Measurements from ENCODE around the gene HERPUD1.

HERPUD1 gene

GRCh38 chr16:56895813-56896212, 36.1 kb upstream of the HERPUD1 start:
- Histone ChIP-seq H3K4me3 (ENCODE audit: low read length) (no peak overlapping the region), H3K27ac (ENCODE audit: low read depth, low read length) (no peak overlapping the region), H3K27me3 (ENCODE audit: control insufficient read depth, insufficient read depth, low read length) (no peaks in the 10 kb centered on the region), H3K4me1 (ENCODE audit: control insufficient read depth, insufficient read depth, low read length) (no peaks in the 10 kb centered on the region), H3K36me3 (ENCODE audit: control insufficient read depth, insufficient read depth, low read length) (no peaks in the 10 kb centered on the region), H3K9ac (ENCODE audit: low read length) (no peak overlapping the region)

DNA sequence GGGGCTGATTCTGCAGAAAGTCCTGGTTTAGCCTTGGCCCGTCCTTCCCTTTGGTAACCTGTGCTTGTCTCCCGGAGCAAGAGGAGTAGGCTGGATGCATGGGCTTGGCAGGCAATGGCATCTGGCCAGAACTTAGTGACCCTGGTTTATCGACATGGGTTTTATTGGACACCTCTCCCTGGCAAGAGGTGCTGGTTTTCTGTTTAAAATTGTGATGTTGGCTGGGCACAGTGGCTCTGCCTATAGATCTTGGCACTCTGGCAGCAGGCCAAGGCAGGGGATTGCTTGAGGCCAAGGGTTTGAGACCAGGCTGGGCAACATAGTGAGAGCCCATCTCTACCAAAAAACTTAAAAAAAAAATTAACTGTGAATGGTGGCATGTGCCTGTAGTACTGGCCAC, 35.7 kb upstream of the HERPUD1 start:
- Histone ChIP-seq H3K36me3 (ENCODE audit: control insufficient read depth, insufficient read depth, low read length) (no peaks in the 10 kb centered on the region), H3K27ac (ENCODE audit: low read depth, low read length) (no peak overlapping the region), H3K9ac (ENCODE audit: low read length) (no peak overlapping the region), H3K4me3 (ENCODE audit: low read length) (no peak overlapping the region), H3K27me3 (ENCODE audit: control insufficient read depth, insufficient read depth, low read length) (no peaks in the 10 kb centered on the region), H3K4me1 (ENCODE audit: control insufficient read depth, insufficient read depth, low read length) (no peaks in the 10 kb centered on the region)

GRCh38 chr16:56897026-56897799, 34.7 kb upstream of the HERPUD1 start:
- Histone ChIP-seq H3K27ac (ENCODE audit: low read depth, low read length) (no peak overlapping the region), H3K27me3 (ENCODE audit: control insufficient read depth, insufficient read depth, low read length) (no peaks in the 10 kb centered on the region), H3K9ac (ENCODE audit: low read length) (no peak overlapping the region), H3K4me1 (ENCODE audit: control insufficient read depth, insufficient read depth, low read length) (no peaks in the 10 kb centered on the region), H3K4me3 (ENCODE audit: low read length) (no peak overlapping the region), H3K36me3 (ENCODE audit: control insufficient read depth, insufficient read depth, low read length) (no peaks in the 10 kb centered on the region)

- no peak overlapping the region for H3K4me3 ChIP-seq (ENCODE audit: low read length)
- no peaks in the 10 kb centered on the region for H3K4me1 ChIP-seq (ENCODE audit: control insufficient read depth, insufficient read depth, low read length)
- no peak overlapping the region for H3K27ac ChIP-seq (ENCODE audit: low read depth, low read length)
- H3K36me3 ChIP-seq (ENCODE audit: control insufficient read depth, insufficient read depth, low read length): no peaks in the 10 kb centered on the region
- H3K27me3 ChIP-seq (ENCODE audit: control insufficient read depth, insufficient read depth, low read length): no peaks in the 10 kb centered on the region
- no peak overlapping the region for H3K9ac ChIP-seq (ENCODE audit: low read length)
Measured at GRCh38 chr16:56898847-56899246, 33.1 kb upstream of the HERPUD1 start.

DNA sequence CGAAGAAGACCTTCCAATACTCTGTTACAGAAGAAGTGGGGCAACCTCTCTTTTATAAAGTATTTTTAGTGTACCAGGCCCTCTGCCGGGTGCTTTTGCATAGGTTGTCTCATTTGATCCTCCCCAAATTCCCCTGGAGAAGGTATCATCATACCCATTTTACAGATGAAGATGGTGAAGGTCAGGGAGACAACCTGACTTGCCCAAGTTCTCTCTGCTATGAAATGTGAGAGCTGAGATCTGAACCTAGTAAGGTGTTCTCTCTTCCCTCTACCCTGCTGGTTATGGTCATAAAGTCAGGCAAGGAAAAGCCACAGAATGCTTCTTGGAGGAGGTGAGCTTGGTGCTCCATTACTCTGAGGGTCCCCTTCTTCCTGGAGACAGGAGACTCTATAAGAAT, 28.1 kb upstream of the HERPUD1 start:
- Histone ChIP-seq H3K27ac (ENCODE audit: low read depth, low read length) (no peak overlapping the region), H3K4me1 (ENCODE audit: control insufficient read depth, insufficient read depth, low read length) (no peaks in the 10 kb centered on the region), H3K9ac (ENCODE audit: low read length) (no peak overlapping the region), H3K36me3 (ENCODE audit: control insufficient read depth, insufficient read depth, low read length) (no peaks in the 10 kb centered on the region), H3K4me3 (ENCODE audit: low read length) (no peak overlapping the region), H3K27me3 (ENCODE audit: control insufficient read depth, insufficient read depth, low read length) (no peaks in the 10 kb centered on the region)

GRCh38 chr16:56907401-56907800, 24.5 kb upstream of the HERPUD1 start:
- no peaks in the 10 kb centered on the region for H3K27me3 ChIP-seq (ENCODE audit: control insufficient read depth, insufficient read depth, low read length)
- no peak overlapping the region for H3K4me3 ChIP-seq (ENCODE audit: low read length)
- H3K36me3 ChIP-seq (ENCODE audit: control insufficient read depth, insufficient read depth, low read length): no peaks in the 10 kb centered on the region
- no peaks in the 10 kb centered on the region for H3K4me1 ChIP-seq (ENCODE audit: control insufficient read depth, insufficient read depth, low read length)
- H3K9ac ChIP-seq (ENCODE audit: low read length): no peak overlapping the region
- H3K27ac ChIP-seq (ENCODE audit: low read depth, low read length): no peak overlapping the region

DNA sequence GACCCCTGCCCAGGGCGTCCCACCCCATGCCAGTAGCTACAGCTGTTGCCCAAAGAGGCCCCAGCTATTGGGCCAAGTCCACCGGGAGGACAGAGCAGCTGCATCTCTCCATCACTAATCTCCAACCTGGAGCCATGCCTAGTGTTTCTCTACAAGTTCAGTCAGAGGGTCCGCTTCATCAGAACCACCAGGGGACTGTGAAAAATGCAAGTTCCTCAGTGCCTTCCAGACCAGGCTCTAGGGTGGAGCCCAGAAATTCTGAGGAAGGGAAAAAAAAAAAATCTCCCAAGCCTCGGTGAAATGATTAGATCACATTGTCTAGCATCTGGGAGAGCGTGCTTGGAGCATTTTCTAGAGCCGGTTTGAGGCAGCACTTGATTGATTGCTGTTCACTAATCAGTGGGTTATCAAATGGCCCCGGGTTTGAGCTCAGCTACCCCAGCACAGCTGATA, 22.4 kb upstream of the HERPUD1 start:
- no peaks in the 10 kb centered on the region for H3K27me3 ChIP-seq (ENCODE audit: control insufficient read depth, insufficient read depth, low read length)
- H3K9ac ChIP-seq (ENCODE audit: low read length): no peak overlapping the region
- H3K4me3 ChIP-seq (ENCODE audit: low read length): no peak overlapping the region
- H3K27ac ChIP-seq (ENCODE audit: low read depth, low read length): no peak overlapping the region
- H3K4me1 ChIP-seq (ENCODE audit: control insufficient read depth, insufficient read depth, low read length): no peaks in the 10 kb centered on the region
- H3K36me3 ChIP-seq (ENCODE audit: control insufficient read depth, insufficient read depth, low read length): no peaks in the 10 kb centered on the region

DNA sequence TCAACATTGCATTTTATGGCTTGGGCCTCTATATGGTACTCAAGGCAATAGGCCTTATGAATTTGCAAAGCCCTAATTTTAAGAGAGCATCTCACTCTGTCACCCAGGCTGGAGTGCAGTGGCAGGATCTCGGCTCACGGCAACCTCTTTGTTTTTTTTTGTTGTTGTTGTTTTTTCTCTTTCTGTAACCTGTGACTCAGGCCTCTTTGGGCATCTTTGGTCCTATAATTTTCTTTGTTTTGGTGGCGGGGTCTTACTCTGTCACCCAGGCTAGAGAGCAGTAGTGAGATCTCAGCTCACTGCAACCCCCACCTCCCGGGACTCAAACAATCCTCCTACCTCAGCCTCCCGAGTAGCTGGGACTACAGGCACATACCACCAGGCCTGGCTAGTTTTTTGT, 21.8 kb upstream of the HERPUD1 start:
- H3K4me3 ChIP-seq (ENCODE audit: low read length): no peak overlapping the region
- no peak overlapping the region for H3K9ac ChIP-seq (ENCODE audit: low read length)
- H3K27ac ChIP-seq (ENCODE audit: low read depth, low read length): no peak overlapping the region
- no peaks in the 10 kb centered on the region for H3K36me3 ChIP-seq (ENCODE audit: control insufficient read depth, insufficient read depth, low read length)
- no peaks in the 10 kb centered on the region for H3K4me1 ChIP-seq (ENCODE audit: control insufficient read depth, insufficient read depth, low read length)
- no peaks in the 10 kb centered on the region for H3K27me3 ChIP-seq (ENCODE audit: control insufficient read depth, insufficient read depth, low read length)

DNA sequence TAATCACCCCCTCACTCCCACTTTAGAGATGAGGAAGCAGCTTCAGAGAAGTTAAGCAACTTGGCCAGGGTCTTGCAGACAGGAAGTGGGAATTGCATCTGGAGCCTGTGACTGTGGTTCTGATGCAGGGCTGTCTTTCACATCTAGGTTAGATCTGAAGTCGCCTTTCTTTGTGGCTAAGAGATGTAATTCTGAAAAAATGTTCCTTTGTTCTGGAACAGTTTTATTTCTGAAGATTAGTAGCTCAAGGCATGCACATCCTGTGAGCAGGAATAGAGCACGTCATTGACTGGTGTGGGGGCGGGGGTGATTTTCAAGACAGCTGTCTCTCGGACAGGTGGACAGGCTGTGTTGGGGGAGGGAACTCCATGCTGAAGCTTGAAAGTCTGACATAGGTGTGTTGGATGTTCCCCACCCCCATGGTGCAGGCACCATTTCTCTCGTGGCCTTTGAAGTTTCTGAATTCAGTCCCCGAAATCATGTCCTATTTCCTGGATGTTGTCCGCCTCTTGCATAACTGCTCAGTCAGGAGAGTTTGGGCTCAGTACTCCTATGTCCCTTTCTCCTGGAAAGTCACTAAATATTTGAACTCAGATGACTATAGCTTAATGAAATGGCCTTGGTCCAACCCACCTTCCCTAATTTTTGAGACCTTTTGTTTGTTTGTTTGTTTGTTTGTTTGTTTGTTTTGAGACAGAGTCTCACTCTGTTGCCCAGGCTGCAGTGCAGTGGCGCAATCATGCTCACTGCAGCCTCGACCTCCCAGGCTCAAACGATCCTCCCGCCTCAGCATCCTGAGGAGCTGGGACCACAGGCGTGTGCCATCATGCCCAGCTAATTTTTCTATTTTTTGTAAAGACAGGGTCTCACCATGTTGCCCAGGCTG, 21.0 kb upstream of the HERPUD1 start:
- Histone ChIP-seq H3K4me3 (ENCODE audit: low read length) (no peak overlapping the region), H3K27me3 (ENCODE audit: control insufficient read depth, insufficient read depth, low read length) (no peaks in the 10 kb centered on the region), H3K27ac (ENCODE audit: low read depth, low read length) (no peak overlapping the region), H3K4me1 (ENCODE audit: control insufficient read depth, insufficient read depth, low read length) (no peaks in the 10 kb centered on the region), H3K36me3 (ENCODE audit: control insufficient read depth, insufficient read depth, low read length) (no peaks in the 10 kb centered on the region), H3K9ac (ENCODE audit: low read length) (no peak overlapping the region)

GRCh38 chr16:56911771-56912571, 20.0 kb upstream of the HERPUD1 start:
- H3K27ac ChIP-seq (ENCODE audit: low read depth, low read length): no peak overlapping the region
- no peaks in the 10 kb centered on the region for H3K36me3 ChIP-seq (ENCODE audit: control insufficient read depth, insufficient read depth, low read length)
- H3K4me3 ChIP-seq (ENCODE audit: low read length): no peak overlapping the region
- no peaks in the 10 kb centered on the region for H3K4me1 ChIP-seq (ENCODE audit: control insufficient read depth, insufficient read depth, low read length)
- H3K9ac ChIP-seq (ENCODE audit: low read length): no peak overlapping the region
- no peaks in the 10 kb centered on the region for H3K27me3 ChIP-seq (ENCODE audit: control insufficient read depth, insufficient read depth, low read length)

DNA sequence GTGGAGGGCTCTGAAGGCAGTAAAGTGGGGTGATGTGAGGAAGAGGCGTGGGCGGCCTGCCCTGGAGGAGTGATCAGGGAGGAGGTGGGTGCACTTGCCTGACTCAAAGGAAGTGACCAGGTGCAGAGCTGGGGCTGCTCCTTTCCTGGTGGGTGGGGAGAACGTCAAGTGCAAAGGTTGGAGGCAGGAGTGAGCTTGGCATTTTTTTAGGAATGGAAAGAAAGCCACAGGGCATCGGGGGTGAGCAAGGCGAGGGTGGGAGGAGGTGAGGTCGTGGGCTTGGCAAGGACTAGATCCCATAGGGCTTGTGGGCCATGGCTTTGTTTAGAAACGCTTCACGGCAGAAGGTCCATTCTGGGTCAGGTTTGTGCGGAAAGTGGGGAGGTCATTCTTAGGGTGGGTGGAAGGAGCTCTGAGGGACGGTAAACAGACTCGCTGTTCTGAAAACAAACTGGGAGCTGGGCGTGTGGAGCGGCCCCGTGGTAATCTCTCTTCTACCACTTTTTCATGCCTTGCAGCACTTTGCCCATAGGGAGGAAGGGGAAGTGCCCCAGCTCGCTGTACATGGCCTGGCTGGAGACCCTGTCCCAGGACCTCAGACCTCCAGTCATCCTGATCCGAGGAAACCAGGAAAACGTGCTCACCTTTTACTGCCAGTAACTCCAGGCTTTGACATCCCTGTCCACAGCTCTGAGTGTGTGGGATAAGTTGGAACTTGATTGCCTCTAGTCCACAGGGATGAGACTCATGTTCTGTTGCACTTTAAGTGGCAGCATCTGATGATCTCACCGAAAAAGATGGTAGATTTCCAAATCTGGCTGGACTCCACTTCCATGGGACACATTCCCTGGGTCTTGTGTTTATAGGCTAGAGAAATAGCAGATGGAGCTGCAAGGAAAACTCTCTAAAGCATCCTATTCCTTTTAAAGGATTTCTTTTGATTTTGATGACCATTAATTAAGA, 18.9 kb upstream of the HERPUD1 start:
- no peaks in the 10 kb centered on the region for H3K4me1 ChIP-seq (ENCODE audit: control insufficient read depth, insufficient read depth, low read length)
- no peaks in the 10 kb centered on the region for H3K36me3 ChIP-seq (ENCODE audit: control insufficient read depth, insufficient read depth, low read length)
- no peak overlapping the region for H3K4me3 ChIP-seq (ENCODE audit: low read length)
- no peak overlapping the region for H3K27ac ChIP-seq (ENCODE audit: low read depth, low read length)
- H3K9ac ChIP-seq (ENCODE audit: low read length): no peak overlapping the region
- no peaks in the 10 kb centered on the region for H3K27me3 ChIP-seq (ENCODE audit: control insufficient read depth, insufficient read depth, low read length)
